SK-N-SH (cell line): ENCODE results near the gene CLIC1. TPM values are rescaled to one million over a fixed set of nuclear protein-coding genes. Genes with fewer than 3 reads are reported as not detected.

ENCODE experiments used
- CTCF ChIA-PET: fragments of 300-600, 350-600 bp; formaldehyde crosslinking; extraction: SDS; loops from one replicate; lab custom pipeline; 2021; lab: Yijun Ruan, JAX
- POLR2A ChIA-PET: fragments of 350-600 bp; sonication (Branson Sonifier 250); formaldehyde crosslinking; extraction: SDS; loops from one replicate; lab custom pipeline; 2020; ENCODE audit warnings: antibody characterized with exemption, inconsistent platforms; lab: Yijun Ruan, JAX
- DNase-seq: peaks from one replicate; pipeline ENCODE4 v3.0.0; 2012
- H2AFZ ChIP-seq: fragments of 200-600 bp; sonication (generic); 2 replicates; pipeline ENCODE4 v1.8.1; 2016; ENCODE audit warnings: antibody characterized with exemption, mild to moderate bottlenecking, low read depth
- H3F3A ChIP-seq: fragments of 200-600 bp; sonication (generic); replicated peaks from 2 replicates; pipeline ENCODE3; 2016; ENCODE audit warnings: antibody characterized with exemption, mild to moderate bottlenecking; ENCODE audit not compliant: insufficient read depth
- H3K27ac ChIP-seq, 2 experiments: fragments of 200-500 bp in 1 of 2; fragments of 200-600 bp in 1 of 2; sonication (Bioruptor generic) in 1 of 2; sonication (generic), shearing (Covaris generic) in 1 of 2; 2 replicates each; pipeline versions ENCODE4 v1.5.1 to v1.6.1; 2014 to 2016; ENCODE audit warnings: low read depth in 2 of 2, inconsistent platforms in 1 of 2, low read length in 1 of 2, mild to moderate bottlenecking in 1 of 2, mixed read lengths in 1 of 2
- H3K27me3 ChIP-seq: fragments of 200-600 bp; sonication (generic), shearing (Covaris generic); 2 replicates; pipeline ENCODE4 v1.6.1; 2016; ENCODE audit warnings: mixed run types; ENCODE audit not compliant: insufficient read depth
- H3K36me3 ChIP-seq, 2 experiments: fragments of 200-500 bp in 1 of 2; fragments of 200-600 bp in 1 of 2; sonication (Bioruptor generic) in 1 of 2; sonication (generic) in 1 of 2; replicated peaks in 1 of 2; 2 replicates each; pipeline versions ENCODE3 to v1.5.1; 2014 to 2016; ENCODE audit warnings: low read length in 1 of 2, mild to moderate bottlenecking in 1 of 2; ENCODE audit not compliant: insufficient read depth in 2 of 2, control insufficient read depth in 1 of 2
- H3K4me1 ChIP-seq, 2 experiments: fragments of 200-500 bp in 1 of 2; fragments of 200-600 bp in 1 of 2; sonication (Bioruptor generic) in 1 of 2; sonication (generic), shearing (Covaris generic) in 1 of 2; 2 replicates each; pipeline versions ENCODE4 v1.5.1 to v1.6.1; 2014 to 2016; ENCODE audit warnings: low read depth in 1 of 2, low read length in 1 of 2, mixed run types in 1 of 2; ENCODE audit not compliant: insufficient read depth in 2 of 2, control insufficient read depth in 1 of 2
- H3K4me2 ChIP-seq: fragments of 200-600 bp; sonication (generic), shearing (Covaris generic); 2 replicates; pipeline ENCODE4 v1.6.1; 2017; ENCODE audit warnings: mixed run types
- H3K4me3 ChIP-seq, 2 experiments: fragments of 200-500 bp in 1 of 2; fragments of 200-600 bp in 1 of 2; sonication (Bioruptor generic) in 1 of 2; sonication (generic), shearing (Covaris generic) in 1 of 2; 2 replicates each; pipeline versions ENCODE4 v1.5.1 to v1.8.1; 2014 to 2016; ENCODE audit warnings: low read depth in 2 of 2, inconsistent platforms in 1 of 2, low read length in 1 of 2, mild to moderate bottlenecking in 1 of 2, mixed read lengths in 1 of 2, moderate library complexity in 1 of 2
- H3K79me2 ChIP-seq: fragments of 200-600 bp; sonication (generic); 2 replicates; pipeline ENCODE4 v1.8.1; 2017; ENCODE audit warnings: mild to moderate bottlenecking; ENCODE audit not compliant: insufficient read depth
- H3K9ac ChIP-seq: fragments of 200-600 bp; sonication (generic); 2 replicates; pipeline ENCODE4 v1.6.1; 2017; ENCODE audit warnings: mixed run types
- H3K9me2 ChIP-seq: fragments of 200-600 bp; sonication (generic); 2 replicates; pipeline ENCODE4 v1.6.1; 2017; ENCODE audit warnings: mixed run types
- H3K9me3 ChIP-seq: fragments of 200-600 bp; sonication (generic); 2 replicates; pipeline ENCODE4 v1.6.1; 2017; ENCODE audit warnings: mixed run types, mild to moderate bottlenecking, moderate library complexity
- H4K20me1 ChIP-seq: fragments of 200-600 bp; sonication (generic); 2 replicates; pipeline ENCODE4 v1.6.1; 2017; ENCODE audit warnings: mild to moderate bottlenecking, mixed run types; ENCODE audit not compliant: insufficient read depth
- CHD2 ChIP-seq: fragments of 150-350 bp; IDR thresholded peaks from 2 replicates; pipeline ENCODE4 v1.6.1; 2018; ENCODE audit warnings: low read length; ENCODE audit not compliant: partially characterized antibody
- EP300 ChIP-seq, 2 experiments: IDR thresholded peaks; 2 replicates each; pipeline versions ENCODE4 v1.4.0 to v1.6.1; 2012; ENCODE audit warnings: borderline replicate concordance in 1 of 2, low read depth in 1 of 2, low read length in 1 of 2
- EZH2phosphoT487 ChIP-seq: fragments of 200-600 bp; sonication (generic); IDR thresholded peaks from 2 replicates; pipeline ENCODE4 v1.6.1; 2017; ENCODE audit warnings: low read depth, mixed run types, mild to moderate bottlenecking, antibody characterized with exemption, moderate library complexity, borderline replicate concordance
- GATA2 ChIP-seq: sonication (generic); formaldehyde crosslinking; IDR thresholded peaks from 2 replicates; pipeline ENCODE4 v1.5.0; 2020; ENCODE audit warnings: mild to moderate bottlenecking, missing genetic modification reagents
- JUND ChIP-seq: IDR thresholded peaks from 2 replicates; pipeline ENCODE4 v1.4.0; 2012
- MEF2A ChIP-seq: IDR thresholded peaks from 2 replicates; pipeline ENCODE4 v1.4.0; 2012; ENCODE audit warnings: low read depth, borderline replicate concordance
- MXI1 ChIP-seq: IDR thresholded peaks from 2 replicates; pipeline ENCODE4 v1.6.1; 2012; ENCODE audit warnings: mild to moderate bottlenecking, low read depth, low read length, improper control_type of control experiment
- NFIC ChIP-seq: IDR thresholded peaks from 2 replicates; pipeline ENCODE4 v1.4.0; 2012; ENCODE audit warnings: borderline replicate concordance
- NRF1 ChIP-seq: IDR thresholded peaks from 2 replicates; pipeline ENCODE4 v1.6.1; 2012; ENCODE audit warnings: low read depth, mild to moderate bottlenecking, low read length
- RAD21 ChIP-seq: IDR thresholded peaks from 2 replicates; pipeline ENCODE4 v1.6.1; 2012; ENCODE audit warnings: mild to moderate bottlenecking, low read length
- SIN3A ChIP-seq: IDR thresholded peaks from 2 replicates; pipeline ENCODE4 v1.6.1; 2012; ENCODE audit warnings: low read depth, mild to moderate bottlenecking, low read length, moderate library complexity, borderline replicate concordance
- TAF1 ChIP-seq: IDR thresholded peaks from 2 replicates; pipeline ENCODE4 v1.6.1; 2012; ENCODE audit warnings: low read depth, mild to moderate bottlenecking, low read length, moderate library complexity, borderline replicate concordance
- WGBS: methylation state at CpG from one replicate; pipeline ENCODE4 v1.1.6; 2017; ENCODE audit warnings: low lambda C conversion rate; 5-methylcytosine and 5-hydroxymethylcytosine counted together
- polyA plus RNA-seq, 3 experiments: library from polyadenylated mRNA; depleted of rRNA; stranded (reverse); fragments of >200 nt; gene quantifications; 2 replicates each; pipeline ENCODE4 v1.2.3, GENCODE V29; 2012
- TF ChIP-seq, protein P1 (sequence below): IDR thresholded peaks from 2 replicates; pipeline ENCODE4 v1.6.1; 2012; ENCODE audit warnings: mild to moderate bottlenecking, low read depth, low read length, moderate library complexity
- TF ChIP-seq, protein P2 (sequence below): fragments of 150-350 bp; IDR thresholded peaks from 2 replicates; pipeline ENCODE4 v1.6.1; 2016; ENCODE audit warnings: mild to moderate bottlenecking, low read depth, low read length

The CLIC1 gene
- polyA plus RNA-seq, 1 of the 3 experiments (the other 2 are of a cell fraction) = 520 TPM

DNA sequence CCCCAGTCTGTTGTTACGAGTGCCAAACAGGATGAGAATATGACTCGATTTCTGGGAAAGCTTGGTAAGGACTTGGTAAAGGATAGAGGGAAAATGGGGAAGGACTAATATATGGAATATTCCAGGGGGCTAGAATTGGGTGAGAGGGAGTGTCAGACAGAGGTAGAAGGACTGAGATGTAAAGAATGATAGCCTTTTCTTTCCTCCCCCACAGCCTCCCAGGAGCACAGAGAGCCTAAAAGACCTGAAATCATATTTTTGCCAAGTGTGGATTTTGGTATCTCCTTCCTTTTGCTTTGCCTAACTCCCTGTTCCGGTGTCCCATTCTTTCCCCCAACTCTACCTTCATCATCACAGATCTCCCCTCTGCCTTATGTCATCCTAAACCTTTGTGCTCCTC, 6.6 kb upstream of the CLIC1 start:
- DNase-seq = no peak
- H3K27me3 ChIP-seq = no peaks in the 10 kb centered on the region
- H3K36me3 ChIP-seq = peaks cover 6 to 7% of the 10 kb centered on the region in 2 experiments
- H4K20me1 ChIP-seq = no peaks in the 10 kb centered on the region
- ChIA-PET POLR2A (no interaction called here), CTCF (no interaction called here)
- peaks cover 13% of the 10 kb centered on the region for H3K79me2 ChIP-seq
- no peak overlapping the region for H3K9ac ChIP-seq
- H3K4me3 ChIP-seq = no peak overlapping the region
- TF ChIP-seq NRF1 (no peak), EZH2phosphoT487 (no peak), GATA2 (no peak), MXI1 (no peak), EP300 (IDR thresholded peaks at IDR 0.05; ENCODE audit: borderline replicate concordance in 1 of 2, low read depth in 1 of 2, low read length in 1 of 2) (no peak), TAF1 (no peak)
- no peaks in the 10 kb centered on the region for H3K9me3 ChIP-seq
- no peaks in the 10 kb centered on the region for H3K9me2 ChIP-seq
- WGBS = 94% methylated on average over 3 of the region's 3 CpGs
- no peak overlapping the region for H3K4me2 ChIP-seq
- peaks cover 13% of the 10 kb centered on the region for H3F3A ChIP-seq
- H2AFZ ChIP-seq = no peak overlapping the region
- H3K27ac ChIP-seq = no peak overlapping the region
- H3K4me1 ChIP-seq = peaks cover 7 to 11% of the 10 kb centered on the region in 2 experiments; a peak in 2 of 4 replicates

DNA sequence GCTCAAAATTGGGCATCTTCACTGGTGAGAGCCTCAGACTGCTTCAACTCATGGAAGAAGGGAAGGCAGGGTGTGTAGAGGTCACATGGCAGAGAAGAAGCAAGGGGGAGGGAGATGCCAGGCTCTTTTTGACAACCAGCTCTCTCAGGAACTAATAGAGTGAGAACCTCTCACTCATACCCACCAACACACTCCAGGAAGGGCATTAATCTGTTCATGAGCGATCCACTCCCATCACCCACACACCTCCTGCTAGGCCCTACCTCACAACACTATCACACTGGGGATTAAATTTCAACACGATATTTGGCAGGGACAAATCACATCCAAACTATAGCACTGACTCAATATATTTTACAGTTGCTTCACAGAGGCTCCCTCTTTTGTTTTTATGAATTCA, 5.5 kb upstream of the CLIC1 start:
- CTCF ChIA-PET = interaction anchor here (0.8 to 4.9 kb wide), 4 partner anchors 12 to 81 kb away, joined by 3 to 39 read pairs (median 5); partner anchors contain the start of genes C6orf47 and DDAH2
- POLR2A ChIA-PET = no interaction called here

More for the DNA sequence above, 5.5 kb upstream of the CLIC1 start:
- no peak overlapping the region for H3K9ac ChIP-seq
- H3K79me2 ChIP-seq = peaks cover 18% of the 10 kb centered on the region
- TF ChIP-seq TAF1 = no peak
- no peak for TF ChIP-seq NRF1
- TF ChIP-seq JUND = no peak
- no peak for TF ChIP-seq CHD2
- TF ChIP-seq, protein P1, sequence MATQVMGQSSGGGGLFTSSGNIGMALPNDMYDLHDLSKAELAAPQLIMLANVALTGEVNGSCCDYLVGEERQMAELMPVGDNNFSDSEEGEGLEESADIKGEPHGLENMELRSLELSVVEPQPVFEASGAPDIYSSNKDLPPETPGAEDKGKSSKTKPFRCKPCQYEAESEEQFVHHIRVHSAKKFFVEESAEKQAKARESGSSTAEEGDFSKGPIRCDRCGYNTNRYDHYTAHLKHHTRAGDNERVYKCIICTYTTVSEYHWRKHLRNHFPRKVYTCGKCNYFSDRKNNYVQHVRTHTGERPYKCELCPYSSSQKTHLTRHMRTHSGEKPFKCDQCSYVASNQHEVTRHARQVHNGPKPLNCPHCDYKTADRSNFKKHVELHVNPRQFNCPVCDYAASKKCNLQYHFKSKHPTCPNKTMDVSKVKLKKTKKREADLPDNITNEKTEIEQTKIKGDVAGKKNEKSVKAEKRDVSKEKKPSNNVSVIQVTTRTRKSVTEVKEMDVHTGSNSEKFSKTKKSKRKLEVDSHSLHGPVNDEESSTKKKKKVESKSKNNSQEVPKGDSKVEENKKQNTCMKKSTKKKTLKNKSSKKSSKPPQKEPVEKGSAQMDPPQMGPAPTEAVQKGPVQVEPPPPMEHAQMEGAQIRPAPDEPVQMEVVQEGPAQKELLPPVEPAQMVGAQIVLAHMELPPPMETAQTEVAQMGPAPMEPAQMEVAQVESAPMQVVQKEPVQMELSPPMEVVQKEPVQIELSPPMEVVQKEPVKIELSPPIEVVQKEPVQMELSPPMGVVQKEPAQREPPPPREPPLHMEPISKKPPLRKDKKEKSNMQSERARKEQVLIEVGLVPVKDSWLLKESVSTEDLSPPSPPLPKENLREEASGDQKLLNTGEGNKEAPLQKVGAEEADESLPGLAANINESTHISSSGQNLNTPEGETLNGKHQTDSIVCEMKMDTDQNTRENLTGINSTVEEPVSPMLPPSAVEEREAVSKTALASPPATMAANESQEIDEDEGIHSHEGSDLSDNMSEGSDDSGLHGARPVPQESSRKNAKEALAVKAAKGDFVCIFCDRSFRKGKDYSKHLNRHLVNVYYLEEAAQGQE = no peak
- no peak for TF ChIP-seq MEF2A
- TF ChIP-seq NFIC = no peak
- no peak for TF ChIP-seq SIN3A
- TF ChIP-seq, protein P2, sequence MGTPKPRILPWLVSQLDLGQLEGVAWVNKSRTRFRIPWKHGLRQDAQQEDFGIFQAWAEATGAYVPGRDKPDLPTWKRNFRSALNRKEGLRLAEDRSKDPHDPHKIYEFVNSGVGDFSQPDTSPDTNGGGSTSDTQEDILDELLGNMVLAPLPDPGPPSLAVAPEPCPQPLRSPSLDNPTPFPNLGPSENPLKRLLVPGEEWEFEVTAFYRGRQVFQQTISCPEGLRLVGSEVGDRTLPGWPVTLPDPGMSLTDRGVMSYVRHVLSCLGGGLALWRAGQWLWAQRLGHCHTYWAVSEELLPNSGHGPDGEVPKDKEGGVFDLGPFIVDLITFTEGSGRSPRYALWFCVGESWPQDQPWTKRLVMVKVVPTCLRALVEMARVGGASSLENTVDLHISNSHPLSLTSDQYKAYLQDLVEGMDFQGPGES = no peak
- TF ChIP-seq RAD21 = no peak
- no peak overlapping the region for H2AFZ ChIP-seq
- H3K27me3 ChIP-seq = no peaks in the 10 kb centered on the region
- H3K4me3 ChIP-seq = no peak overlapping the region
- peaks cover 8 to 21% of the 10 kb centered on the region in 2 experiments; a peak in 3 of 4 replicates for H3K4me1 ChIP-seq
- no peak for DNase-seq
- no peaks in the 10 kb centered on the region for H3K9me2 ChIP-seq
- no peaks in the 10 kb centered on the region for H3K9me3 ChIP-seq
- no peak overlapping the region for H3K27ac ChIP-seq
- H4K20me1 ChIP-seq = no peaks in the 10 kb centered on the region
- H3K4me2 ChIP-seq = no peak overlapping the region
- H3F3A ChIP-seq = peaks cover 17% of the 10 kb centered on the region
- WGBS = 92% methylated on average over 2 of the region's 2 CpGs
- H3K36me3 ChIP-seq = peaks cover 6 to 7% of the 10 kb centered on the region in 2 experiments
